Measurements from ENCODE around the gene MIPOL1.
"Not testable (repeated sequence)": the region's sequence is repeated elsewhere in the genome, so short reads cannot be mapped to it uniquely, and the experiment has no call there.

Gene MIPOL1

GRCh38 chr14:37186865-37187264 is 10.9 kb upstream of the MIPOL1 start:
- FAIRE-seq (no peak), DNase-seq (ENCODE audit: insufficient read length, low spot score) (no peak)

GRCh38 chr14:37187294-37187693 is 10.4 kb upstream of the MIPOL1 start:
- no peak for DNase-seq (ENCODE audit: insufficient read length, low spot score)
- no peak for FAIRE-seq

DNA sequence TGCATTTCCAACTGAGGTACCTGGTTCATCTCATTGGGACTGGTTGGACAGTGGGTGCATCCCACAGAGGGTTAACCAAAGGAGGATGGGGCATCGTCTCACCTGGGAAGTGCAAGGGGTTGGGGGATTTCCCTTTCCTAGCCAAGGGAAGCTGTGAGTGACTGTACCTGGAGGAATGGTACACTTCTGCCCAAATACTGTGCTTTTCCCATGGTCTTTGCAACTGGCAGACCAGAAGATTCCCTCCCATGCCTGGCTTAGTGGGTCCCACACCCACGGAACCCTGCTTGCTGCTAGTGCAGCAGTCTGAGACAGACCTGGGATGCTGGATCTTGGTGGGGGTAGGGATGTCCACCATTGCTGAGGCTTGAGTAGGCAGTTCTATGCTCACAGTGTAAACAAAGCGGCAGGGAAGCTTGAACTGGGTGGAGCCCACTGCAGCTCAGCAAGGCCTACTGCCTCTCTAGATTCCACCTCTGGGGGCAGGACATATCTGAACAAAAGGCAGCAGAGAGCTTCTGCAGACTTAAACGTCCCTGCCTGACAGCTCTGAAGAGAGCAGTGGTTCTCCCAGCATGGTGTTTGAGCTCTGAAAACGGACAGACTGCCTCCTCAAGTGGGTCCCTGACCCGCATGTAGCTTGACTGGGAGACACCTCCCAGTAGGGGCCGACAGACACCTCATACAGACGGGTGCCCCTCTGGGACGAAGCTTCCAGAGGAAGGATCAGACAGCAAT is 9.7 kb upstream of the MIPOL1 start:
- not testable (repeated sequence) for FAIRE-seq; DNase-seq (ENCODE audit: insufficient read length, low spot score)

DNA sequence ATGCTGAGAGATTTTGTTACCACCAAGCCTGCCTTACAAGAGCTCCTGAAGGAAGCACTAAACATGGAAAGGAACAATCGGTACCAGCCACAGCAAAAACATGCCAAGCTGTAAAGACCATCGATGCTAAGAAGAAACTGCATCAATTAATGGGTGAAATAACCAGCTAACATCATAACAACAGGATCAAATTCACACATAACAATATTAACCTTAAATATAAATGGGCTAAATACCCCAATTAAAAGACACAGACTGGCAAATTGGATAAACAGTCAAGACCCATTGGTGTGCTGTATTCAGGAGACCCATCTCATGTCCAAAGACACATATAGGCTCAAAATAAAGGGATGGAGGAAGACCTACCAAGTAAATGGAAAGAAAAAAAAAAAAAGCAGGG is 8.0 kb upstream of the MIPOL1 start:
- not testable (repeated sequence) for FAIRE-seq; DNase-seq (ENCODE audit: insufficient read length, low spot score)

GRCh38 chr14:37194698-37195097 is 3.0 kb upstream of the MIPOL1 start:
- DNase-seq (ENCODE audit: insufficient read length, low spot score) (no peak), FAIRE-seq (no peak)

GRCh38 chr14:37195327-37195726 is 2.4 kb upstream of the MIPOL1 start:
- FAIRE-seq (no peak), DNase-seq (ENCODE audit: insufficient read length, low spot score) (no peak)

DNA sequence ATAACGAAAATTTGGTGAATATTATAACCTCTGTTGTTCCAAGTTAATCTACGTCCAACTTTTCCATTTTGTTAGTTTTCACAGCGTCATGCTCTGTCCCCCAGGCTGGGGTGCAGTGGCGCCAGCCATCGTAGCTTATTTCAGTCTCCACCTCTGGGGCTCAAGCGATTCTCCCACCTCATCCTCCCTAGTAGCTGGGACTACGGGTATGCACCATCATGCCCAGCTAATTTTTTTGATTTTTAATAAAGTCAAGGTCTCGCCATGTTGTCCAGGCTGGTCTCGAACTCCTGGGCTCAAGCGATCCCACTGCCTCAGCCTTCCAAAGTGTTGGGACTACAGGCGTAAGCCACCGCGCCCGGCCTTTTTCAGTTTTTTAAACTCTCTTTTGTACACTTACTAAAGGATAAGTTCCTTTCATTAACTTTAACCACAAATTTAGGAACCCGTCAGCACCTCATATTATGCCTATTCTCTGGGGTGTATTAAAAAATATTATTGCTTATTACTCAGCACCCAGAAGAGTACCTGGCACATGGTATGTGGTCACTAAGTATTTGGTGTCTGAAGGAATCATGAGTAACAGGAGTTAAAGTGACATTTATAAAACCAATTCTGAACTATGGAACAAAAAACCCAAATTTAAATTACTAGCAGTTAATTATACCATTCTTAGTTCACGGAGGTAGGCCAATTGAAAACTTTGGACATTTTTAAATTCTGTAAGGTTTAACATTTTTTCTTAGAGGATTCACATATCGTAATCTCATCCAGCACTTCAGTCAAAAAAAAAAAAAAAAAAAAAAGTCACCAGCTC is 925 bp upstream of the MIPOL1 start:
- FAIRE-seq: no peak
- DNase-seq (ENCODE audit: insufficient read length, low spot score): no peak

GRCh38 chr14:37198273-37198598 is 499 bp downstream of the MIPOL1 start:
- FAIRE-seq (no peak), DNase-seq (ENCODE audit: insufficient read length, low spot score) (no peak)

DNA sequence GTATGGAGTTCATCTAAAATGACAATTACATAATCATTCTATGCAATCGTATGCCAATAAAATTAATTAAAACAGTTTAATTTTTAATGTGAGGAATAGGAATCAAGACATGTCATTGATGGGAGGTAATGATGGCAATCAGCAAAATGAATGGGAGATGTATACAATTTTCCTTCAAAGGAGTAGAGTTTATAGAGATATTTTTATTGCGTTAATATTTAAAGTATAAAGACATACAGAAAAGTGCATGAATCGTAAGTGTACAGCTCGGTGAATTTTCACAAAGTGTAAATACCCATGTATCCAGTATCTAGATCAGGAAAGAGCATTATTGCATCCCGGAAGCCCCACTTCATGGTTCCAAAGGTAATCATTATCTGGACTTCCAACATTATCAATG is 1.2 kb downstream of the MIPOL1 start:
- FAIRE-seq: no peak
- no peak for DNase-seq (ENCODE audit: insufficient read length, low spot score)

DNA sequence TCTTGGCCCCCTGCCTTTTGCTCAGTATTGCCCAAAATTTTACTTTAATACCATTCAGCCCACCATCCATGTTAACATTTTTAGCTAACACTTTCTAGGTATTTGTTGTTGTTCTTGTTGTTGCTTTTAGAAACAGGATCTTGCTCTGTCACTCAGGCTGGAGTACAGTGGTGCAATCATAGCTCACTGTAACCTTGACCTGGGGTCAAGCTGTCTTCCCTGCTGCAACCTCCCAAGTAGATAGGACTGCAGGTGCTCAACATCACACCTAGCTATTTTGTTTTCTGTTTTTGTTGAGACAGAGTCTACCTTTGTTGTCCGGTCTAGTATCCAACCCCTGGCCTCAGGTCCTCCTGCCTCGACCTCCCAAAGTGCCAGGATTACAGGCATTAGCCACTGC is 4.0 kb downstream of the MIPOL1 start:
- no peak for FAIRE-seq

GRCh38 chr14:37202265-37202664 is 4.5 kb downstream of the MIPOL1 start:
- DNase-seq (ENCODE audit: insufficient read length, low spot score): no peak

More for the DNA sequence above, 4.0 kb downstream of the MIPOL1 start:
- DNase-seq (ENCODE audit: insufficient read length, low spot score): no peak

GRCh38 chr14:37202812-37203211 is 5.1 kb downstream of the MIPOL1 start:
- FAIRE-seq: no peak
- no peak for DNase-seq (ENCODE audit: insufficient read length, low spot score)

More at GRCh38 chr14:37202265-37202664, 4.5 kb downstream of the MIPOL1 start:
- FAIRE-seq: no peak

DNA sequence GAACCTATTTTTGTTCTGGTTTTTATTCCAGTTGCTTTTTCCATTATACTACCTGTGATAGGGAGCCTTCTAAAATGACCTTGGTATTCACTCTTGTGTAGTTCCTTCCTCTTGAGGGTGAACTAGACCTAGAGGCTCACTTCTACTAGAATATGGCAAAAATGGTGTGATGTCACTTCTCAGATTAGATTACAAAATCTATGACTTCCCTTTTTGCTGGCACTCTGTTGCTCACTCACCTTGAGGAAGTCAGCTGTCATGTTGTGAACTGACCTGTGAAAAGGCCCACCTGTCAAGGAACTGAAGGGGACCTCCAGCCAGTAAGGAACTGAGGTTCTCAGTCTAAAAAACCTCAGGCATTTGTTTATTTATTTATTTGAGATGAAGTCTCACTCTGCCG is 5.7 kb downstream of the MIPOL1 start:
- FAIRE-seq (no peak), DNase-seq (ENCODE audit: insufficient read length, low spot score) (no peak)

DNA sequence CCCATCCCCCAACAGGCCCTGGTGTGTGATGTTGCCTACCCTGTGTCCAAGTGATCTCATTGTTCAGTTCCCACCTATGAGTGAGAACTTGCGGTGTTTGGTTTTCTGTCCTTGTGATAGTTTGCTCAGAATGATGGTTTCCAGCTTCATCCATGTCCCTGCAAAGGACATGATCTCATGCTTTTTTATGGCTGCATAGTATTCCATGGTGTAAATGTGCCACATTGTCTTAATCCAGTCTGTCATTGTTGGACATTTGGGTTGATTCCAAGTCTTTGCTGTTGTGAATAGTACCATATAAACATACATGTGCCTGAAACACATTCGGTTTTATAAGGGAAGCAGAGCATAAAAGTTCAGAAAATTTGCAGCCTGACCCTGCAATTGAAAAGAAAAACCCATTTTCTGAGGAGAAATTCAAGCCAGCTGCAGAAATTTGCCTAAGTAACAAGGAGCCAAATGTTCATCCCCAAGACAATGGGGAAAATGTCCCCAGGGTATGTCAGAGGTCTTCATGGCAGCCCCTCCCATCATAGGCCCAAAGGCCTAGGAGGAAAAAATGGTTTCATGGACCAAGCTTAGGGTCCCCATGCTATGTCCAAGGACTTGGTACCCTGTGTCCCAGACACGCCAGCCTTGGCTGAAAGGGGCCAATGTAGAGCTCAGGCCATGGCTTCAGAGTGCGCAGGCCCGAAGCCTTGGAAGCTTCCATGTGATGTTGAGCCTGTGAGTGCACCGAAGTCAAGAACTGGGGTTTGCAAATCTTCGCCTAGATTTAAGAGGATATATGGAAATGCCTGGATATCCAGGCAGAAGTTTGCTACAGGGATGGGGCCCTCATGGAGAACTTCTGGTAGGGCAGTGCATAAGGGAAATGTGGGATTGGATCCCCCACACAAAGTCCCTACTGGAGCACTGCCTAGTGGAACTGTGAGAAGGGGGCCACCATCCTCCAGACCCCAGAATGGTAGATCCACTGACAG is 8.2 kb downstream of the MIPOL1 start:
- not testable (repeated sequence) for DNase-seq (ENCODE audit: insufficient read length, low spot score); FAIRE-seq

- not testable (repeated sequence) for FAIRE-seq; DNase-seq (ENCODE audit: insufficient read length, low spot score)
These were observed 11.9 kb downstream of the MIPOL1 start for GRCh38 chr14:37209617-37210016.

GRCh38 chr14:37210448-37210847 is 12.7 kb downstream of the MIPOL1 start:
- DNase-seq (ENCODE audit: insufficient read length, low spot score): no peak
- no peak for FAIRE-seq

GRCh38 chr14:37213016-37213415 is 15.3 kb downstream of the MIPOL1 start:
- DNase-seq (ENCODE audit: insufficient read length, low spot score): no peak
- no peak for FAIRE-seq

DNA sequence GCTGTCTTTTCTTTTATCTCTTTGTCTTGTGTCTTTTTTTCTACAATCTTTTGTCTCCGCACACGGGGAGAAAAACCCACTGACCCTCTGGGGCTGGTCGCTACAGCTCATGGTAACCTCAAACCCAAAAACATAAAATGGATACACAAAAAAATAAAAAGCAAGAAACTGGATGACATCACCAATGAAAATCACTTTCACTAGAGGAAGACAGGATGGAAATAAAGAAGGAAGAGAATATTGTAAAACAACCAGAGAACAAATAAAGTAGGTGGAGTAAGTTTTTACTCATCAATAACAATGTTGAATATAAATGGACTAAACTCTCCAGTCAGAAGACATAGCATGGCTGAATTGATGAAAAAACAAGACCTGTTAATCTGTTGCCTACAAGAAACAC is 17.6 kb downstream of the MIPOL1 start:
- no peak for FAIRE-seq
- DNase-seq (ENCODE audit: insufficient read length, low spot score): no peak

- DNase-seq (ENCODE audit: insufficient read length, low spot score): no peak
- no peak for FAIRE-seq
These were observed 23.3 kb downstream of the MIPOL1 start for GRCh38 chr14:37221073-37221472.

DNA sequence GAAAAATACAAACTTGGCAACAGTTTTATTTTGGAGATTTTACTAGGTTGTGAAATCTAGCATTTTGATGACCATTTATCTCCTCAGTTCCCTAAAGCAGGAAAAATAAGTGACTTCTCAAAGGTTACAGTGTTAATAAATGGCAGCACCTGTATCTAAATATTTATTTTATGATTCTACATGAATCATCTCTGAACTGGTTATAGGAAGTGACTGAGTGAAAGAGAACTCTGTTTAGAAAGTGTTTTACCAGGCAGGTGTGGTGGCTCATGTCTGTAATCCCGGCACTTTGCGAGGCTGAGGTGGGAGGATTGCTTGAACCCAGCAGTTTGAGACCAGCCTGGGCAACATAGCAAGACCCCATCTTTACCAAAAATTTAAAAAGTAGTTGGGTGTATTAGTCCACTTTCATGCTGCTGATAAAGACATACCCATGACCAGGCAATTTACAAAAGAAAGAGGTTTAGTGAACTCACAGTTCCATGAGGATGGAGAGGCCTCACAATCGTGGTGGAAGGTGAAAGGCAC is 26.3 kb downstream of the MIPOL1 start:
- FAIRE-seq: no peak

GRCh38 chr14:37225668-37226067 is 27.9 kb downstream of the MIPOL1 start:
- not testable (repeated sequence) for FAIRE-seq; DNase-seq (ENCODE audit: insufficient read length, low spot score)

More for the DNA sequence above, 26.3 kb downstream of the MIPOL1 start:
- DNase-seq (ENCODE audit: insufficient read length, low spot score): no peak
